Measurements from ENCODE around the gene DCAF8.
A peak's percentile ranks its signal among the peaks of the same experiment; 100 is the strongest.

Gene DCAF8

DNA sequence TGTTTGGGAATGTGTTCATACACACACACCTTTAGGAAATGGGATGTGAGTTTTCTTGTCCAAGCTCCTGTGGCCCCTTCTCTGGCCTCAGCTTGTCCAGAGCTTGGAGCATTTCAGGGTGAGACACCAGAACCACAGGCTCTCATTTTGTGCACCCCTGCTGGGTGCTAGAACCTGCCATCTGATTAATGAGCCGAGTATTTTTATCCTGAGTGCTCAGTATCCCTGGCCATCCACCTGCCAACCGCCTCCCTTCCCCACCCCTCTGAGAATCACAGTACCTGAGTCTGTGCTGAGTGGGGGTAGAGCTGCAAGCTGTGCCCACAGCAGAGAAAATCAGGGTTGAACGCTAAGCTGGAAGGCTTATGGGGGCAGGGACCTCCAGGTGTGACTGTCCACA lies 70.6 kb downstream of the DCAF8 start:
- no peak overlapping the region for H3K4me3 Mint-ChIP-seq
- H3K36me3 Mint-ChIP-seq (ENCODE audit: low read depth), result no peaks in the 10 kb centered on the region
- H3K9me3 Mint-ChIP-seq, result no peaks in the 10 kb centered on the region
- H3K27me3 Mint-ChIP-seq, result no peaks in the 10 kb centered on the region
- no peaks in the 10 kb centered on the region for H3K4me1 Mint-ChIP-seq (ENCODE audit: low read depth)
- no peak for DNase-seq
- no peak overlapping the region for H3K27ac Mint-ChIP-seq

DNA sequence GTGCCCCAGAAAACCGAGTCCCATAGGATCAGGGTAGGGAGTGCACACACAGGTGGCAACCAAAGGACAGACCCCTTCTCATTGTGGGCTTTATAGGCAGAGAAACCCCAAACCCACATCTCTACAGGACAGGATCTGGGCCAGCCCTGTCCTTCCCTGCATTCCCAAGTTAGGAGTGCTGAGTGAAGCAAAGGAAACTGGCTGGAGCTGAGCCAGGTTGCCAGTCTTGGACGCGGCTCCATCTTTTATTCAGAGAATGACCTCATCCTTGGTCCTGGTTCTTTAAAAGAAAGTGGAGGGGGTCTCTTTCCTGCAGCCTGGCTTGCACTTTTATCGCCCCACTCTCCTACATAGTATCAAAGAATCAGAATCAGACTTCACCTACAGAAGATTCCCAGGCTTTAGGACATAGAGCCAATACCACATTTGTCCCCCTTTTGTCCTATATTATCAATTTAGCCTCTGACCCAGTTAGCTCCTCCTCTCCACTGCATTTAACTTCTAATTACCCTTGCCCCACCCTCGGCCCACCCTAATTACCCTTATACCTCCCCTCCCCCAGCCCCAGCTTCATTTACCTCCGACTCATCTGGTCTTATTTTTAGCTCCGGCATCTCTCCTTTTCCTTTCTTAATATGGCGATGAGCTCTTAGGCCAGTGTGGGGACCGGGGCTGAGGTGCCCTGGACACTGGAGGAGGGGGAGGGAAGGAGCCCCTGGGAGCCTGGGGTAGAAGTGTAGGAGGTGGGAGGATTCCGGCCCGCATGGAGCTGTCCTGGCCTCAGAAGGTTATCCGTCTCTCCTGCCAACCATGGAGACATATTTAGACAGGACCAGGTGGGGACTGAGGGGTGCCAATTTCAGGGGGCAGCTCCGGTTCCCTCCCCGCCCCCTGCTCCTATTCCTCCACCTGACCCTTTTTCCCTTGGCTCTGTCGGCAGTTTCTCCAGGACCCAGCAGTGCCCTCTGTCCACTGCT lies 72.4 kb downstream of the DCAF8 start, which contains the start of gene CASQ1:
CASQ1 (plus strand) TSS at position 927 of the 977 bp plus-strand sequence. CDS start 177 bp downstream, outside the sequence.
- Mint-ChIP-seq H3K9me3 (no peaks in the 10 kb centered on the region), H3K36me3 (ENCODE audit: low read depth) (no peaks in the 10 kb centered on the region), H3K4me3 (no peak within 1 kb of the TSS), H3K27ac (no peak within 1 kb of the TSS), H3K4me1 (ENCODE audit: low read depth) (no peaks in the 10 kb centered on the region), H3K27me3 (peaks cover 5% of the 10 kb centered on the region)
- no peak for DNase-seq

DNA sequence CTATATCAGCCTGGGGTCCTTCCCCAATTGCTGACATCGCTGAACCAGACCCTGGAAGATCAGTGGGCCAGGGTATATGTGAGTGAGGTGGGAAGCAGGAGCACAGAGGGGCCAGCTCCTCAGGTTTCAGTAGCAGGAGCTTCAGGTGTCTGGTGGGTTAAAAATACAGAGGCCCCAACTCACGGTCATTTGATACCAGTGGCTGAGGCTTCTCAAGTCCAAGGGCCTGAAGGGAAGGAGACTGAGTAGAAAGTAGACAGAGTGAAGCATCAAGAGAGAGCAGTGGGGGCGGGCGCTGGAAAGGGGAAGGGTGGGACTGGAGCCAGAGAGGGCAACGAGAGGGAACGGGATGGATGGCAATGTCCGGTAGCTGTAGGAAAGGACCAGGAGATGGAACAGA lies 74.0 kb downstream of the DCAF8 start:
- no peak overlapping the region for H3K27ac Mint-ChIP-seq
- H3K4me3 Mint-ChIP-seq, result no peak overlapping the region
- H3K36me3 Mint-ChIP-seq (ENCODE audit: low read depth), result no peaks in the 10 kb centered on the region
- DNase-seq, result no peak
- H3K27me3 Mint-ChIP-seq, result peaks cover 5% of the 10 kb centered on the region
- H3K9me3 Mint-ChIP-seq, result no peaks in the 10 kb centered on the region
- no peaks in the 10 kb centered on the region for H3K4me1 Mint-ChIP-seq (ENCODE audit: low read depth)

DNA sequence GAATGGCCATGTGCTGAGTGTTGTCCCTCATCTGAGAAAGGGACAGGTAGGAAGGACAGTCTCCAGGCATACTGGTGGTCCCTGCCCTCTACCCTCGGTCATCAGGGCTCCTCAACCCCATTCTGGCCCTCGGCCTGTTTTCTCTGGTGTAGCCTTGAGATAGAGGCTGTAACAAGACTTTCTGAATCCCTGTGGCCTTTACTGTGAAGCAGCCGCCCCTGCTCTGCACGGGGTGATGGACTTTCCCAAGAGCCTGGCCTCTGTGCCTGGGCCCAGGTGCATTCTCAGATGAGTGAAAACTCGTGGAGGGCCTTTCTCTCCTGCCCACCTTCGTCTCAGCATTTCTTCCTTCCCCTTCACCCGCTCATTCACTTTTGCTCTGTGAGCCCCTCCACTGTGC lies 74.9 kb downstream of the DCAF8 start:
- no peak for DNase-seq
- Mint-ChIP-seq H3K4me1 (ENCODE audit: low read depth) (no peaks in the 10 kb centered on the region), H3K4me3 (no peak overlapping the region), H3K9me3 (no peaks in the 10 kb centered on the region), H3K27me3 (peaks cover 5% of the 10 kb centered on the region), H3K27ac (no peak overlapping the region), H3K36me3 (ENCODE audit: low read depth) (no peaks in the 10 kb centered on the region)

DNA sequence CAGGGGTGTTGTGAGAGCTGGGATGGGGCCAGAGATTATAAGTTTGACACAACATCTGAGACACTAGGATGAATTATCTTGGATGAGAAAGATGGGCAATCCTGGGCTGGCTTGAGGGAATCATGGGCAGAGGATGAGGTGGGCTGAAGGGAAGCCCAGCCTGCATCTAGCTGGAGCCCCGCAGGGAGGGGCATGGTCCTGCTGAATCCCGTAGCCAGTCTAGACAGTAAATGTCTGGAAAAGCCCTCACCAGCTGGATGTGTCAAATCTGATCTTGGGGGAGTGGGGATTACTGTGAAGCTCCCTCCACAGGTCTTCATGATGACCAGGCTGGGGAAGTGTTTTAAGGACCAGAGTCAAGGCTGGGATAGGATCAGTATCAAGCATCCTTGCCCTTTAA lies 75.6 kb downstream of the DCAF8 start:
- Mint-ChIP-seq H3K27me3 (peaks cover 9% of the 10 kb centered on the region), H3K9me3 (no peaks in the 10 kb centered on the region), H3K4me1 (ENCODE audit: low read depth) (no peaks in the 10 kb centered on the region), H3K36me3 (ENCODE audit: low read depth) (no peaks in the 10 kb centered on the region), H3K4me3 (no peak overlapping the region), H3K27ac (no peak overlapping the region)
- no peak for DNase-seq

DNA sequence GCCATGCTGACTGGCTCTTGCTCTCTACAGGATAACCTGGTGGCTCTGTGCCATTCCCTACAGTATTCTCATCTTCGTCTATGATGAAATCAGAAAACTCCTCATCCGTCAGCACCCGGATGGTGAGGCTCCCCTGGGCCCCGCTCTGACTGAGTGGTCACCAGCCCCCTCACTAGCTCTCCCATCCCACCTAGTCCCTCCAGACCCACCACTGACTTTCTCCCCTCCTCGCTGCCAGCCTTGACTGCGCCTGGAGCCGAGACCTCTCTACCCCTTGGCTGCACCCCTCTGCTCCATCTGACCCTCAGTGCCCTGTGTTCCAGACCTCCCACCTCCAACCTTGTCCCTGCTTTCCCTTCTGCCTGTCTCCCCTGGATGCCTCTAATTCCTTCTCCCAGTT lies 76.1 kb downstream of the DCAF8 start:
- no peak overlapping the region for H3K4me3 Mint-ChIP-seq
- no peaks in the 10 kb centered on the region for H3K4me1 Mint-ChIP-seq (ENCODE audit: low read depth)
- no peak overlapping the region for H3K27ac Mint-ChIP-seq
- DNase-seq, result no peak
- H3K9me3 Mint-ChIP-seq, result no peaks in the 10 kb centered on the region
- H3K27me3 Mint-ChIP-seq, result peaks cover 12% of the 10 kb centered on the region
- H3K36me3 Mint-ChIP-seq (ENCODE audit: low read depth), result no peaks in the 10 kb centered on the region

DNA sequence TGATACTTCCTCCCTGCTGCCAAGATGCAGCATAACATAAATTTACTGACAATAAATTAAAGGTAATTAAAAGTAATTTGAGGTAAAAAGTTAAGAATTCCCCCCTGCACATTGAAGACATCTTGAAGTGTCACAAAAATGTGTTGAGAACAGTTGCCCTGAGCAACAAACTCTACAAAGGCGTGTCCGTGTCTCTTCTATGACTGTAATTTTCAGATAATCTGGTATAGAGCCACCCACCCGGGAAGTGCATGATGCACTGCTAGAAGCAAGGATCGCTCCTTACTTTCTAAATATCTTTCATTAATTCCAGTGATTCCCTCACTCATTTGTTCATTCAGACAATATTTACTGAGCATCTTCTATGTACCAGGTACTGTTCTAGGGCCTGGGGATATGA lies 83.0 kb downstream of the DCAF8 start:
- Mint-ChIP-seq H3K4me3 (no peak overlapping the region), H3K36me3 (ENCODE audit: low read depth) (no peaks in the 10 kb centered on the region), H3K4me1 (ENCODE audit: low read depth) (no peaks in the 10 kb centered on the region), H3K9me3 (no peaks in the 10 kb centered on the region), H3K27me3 (peaks cover 11% of the 10 kb centered on the region), H3K27ac (no peak overlapping the region)
- no peak for DNase-seq

DNA sequence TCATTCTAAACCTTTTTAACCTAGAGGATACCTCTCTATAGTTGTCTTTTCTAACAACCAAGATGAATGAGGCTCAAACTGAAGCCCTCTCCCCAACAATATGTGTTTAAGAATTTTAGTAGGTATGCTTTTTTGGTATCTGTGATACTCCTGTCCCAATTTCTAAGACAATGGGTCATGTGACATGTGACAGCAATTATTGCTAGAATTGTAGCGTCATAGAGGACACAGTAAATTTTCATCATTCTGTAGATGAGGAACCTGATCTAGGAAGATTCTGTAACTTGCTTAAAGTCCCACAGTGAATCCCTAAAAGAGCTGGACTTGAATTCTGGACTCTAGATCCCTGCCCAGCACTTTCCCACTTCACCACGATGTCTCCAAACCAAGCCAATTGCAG lies 83.6 kb downstream of the DCAF8 start:
- Mint-ChIP-seq H3K36me3 (ENCODE audit: low read depth) (no peaks in the 10 kb centered on the region), H3K9me3 (no peaks in the 10 kb centered on the region), H3K4me3 (no peak overlapping the region), H3K27ac (no peak overlapping the region), H3K4me1 (ENCODE audit: low read depth) (no peaks in the 10 kb centered on the region), H3K27me3 (peaks cover 13% of the 10 kb centered on the region)
- DNase-seq, result no peak

DNA sequence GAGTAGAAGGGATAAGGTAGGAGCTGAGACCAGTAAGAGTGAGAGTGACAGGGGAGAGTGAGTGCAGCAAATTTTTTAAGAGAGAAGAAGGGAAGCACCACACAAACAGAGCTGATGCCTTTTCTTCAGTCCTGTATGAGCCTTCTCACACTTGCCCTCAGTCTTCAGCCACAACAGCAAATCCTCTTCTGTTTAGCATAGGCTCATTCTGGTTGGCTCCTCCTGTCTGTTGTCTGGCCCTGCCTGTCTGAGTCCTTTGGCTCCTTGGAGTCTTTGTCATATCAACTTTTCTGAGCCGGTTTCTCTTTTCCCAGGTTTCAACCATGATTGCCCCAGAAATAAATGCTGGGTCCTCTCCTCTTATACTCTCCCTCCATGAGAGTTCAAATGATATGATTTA lies 84.7 kb downstream of the DCAF8 start:
- Mint-ChIP-seq H3K9me3 (no peaks in the 10 kb centered on the region), H3K27me3 (peaks cover 23% of the 10 kb centered on the region), H3K4me3 (no peak overlapping the region), H3K27ac (no peak overlapping the region), H3K36me3 (ENCODE audit: low read depth) (no peaks in the 10 kb centered on the region), H3K4me1 (ENCODE audit: low read depth) (no peaks in the 10 kb centered on the region)
- DNase-seq, result no peak

DNA sequence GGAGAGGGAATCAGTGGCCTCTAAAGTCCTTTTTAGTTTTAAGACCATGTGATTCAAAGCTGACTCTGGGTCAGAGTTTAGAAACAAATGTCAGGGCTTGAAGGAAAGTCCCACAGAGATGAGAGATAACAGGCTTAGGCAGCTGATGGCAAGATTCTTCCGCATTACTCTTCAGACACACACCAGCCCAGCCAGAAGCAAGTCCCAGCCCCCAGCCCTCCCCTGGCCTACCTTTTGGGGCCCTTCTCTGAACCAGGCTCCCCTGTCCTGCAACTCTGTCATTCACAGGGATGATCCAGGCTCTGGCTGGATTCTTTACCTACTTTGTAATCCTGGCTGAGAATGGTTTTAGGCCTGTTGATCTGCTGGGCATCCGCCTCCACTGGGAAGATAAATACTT lies 85.1 kb downstream of the DCAF8 start:
- H3K27ac Mint-ChIP-seq, result no peak overlapping the region
- H3K36me3 Mint-ChIP-seq (ENCODE audit: low read depth), result no peaks in the 10 kb centered on the region
- H3K4me1 Mint-ChIP-seq (ENCODE audit: low read depth), result no peaks in the 10 kb centered on the region
- peaks cover 25% of the 10 kb centered on the region for H3K27me3 Mint-ChIP-seq
- no peaks in the 10 kb centered on the region for H3K9me3 Mint-ChIP-seq
- no peak overlapping the region for H3K4me3 Mint-ChIP-seq
- no peak for DNase-seq

DNA sequence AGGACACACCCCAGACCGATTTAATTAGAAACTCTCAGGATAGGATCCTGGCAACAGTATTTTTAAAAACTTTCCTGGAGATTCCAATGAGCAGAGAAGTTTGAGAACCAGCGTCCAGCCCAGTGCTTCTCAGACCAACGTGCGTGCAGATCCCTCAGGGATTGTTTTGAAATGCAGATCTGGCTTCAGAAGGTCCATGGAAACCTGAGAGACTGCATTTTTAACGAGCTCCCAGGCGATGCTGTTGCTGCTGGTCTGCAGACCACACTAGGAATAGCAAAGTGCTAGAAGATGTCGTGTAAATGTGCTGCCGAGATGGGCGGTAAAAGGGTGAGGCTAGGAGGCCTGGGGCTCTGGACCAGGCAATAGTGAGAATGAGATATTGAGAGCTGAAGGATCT lies 90.4 kb downstream of the DCAF8 start:
- H3K36me3 Mint-ChIP-seq (ENCODE audit: low read depth), result no peaks in the 10 kb centered on the region
- H3K9me3 Mint-ChIP-seq, result no peaks in the 10 kb centered on the region
- peaks cover 25% of the 10 kb centered on the region for H3K4me1 Mint-ChIP-seq (ENCODE audit: low read depth)
- no peak overlapping the region for H3K27ac Mint-ChIP-seq
- H3K27me3 Mint-ChIP-seq, result peaks cover 25% of the 10 kb centered on the region
- H3K4me3 Mint-ChIP-seq, result no peak overlapping the region
- DNase-seq, result no peak

DNA sequence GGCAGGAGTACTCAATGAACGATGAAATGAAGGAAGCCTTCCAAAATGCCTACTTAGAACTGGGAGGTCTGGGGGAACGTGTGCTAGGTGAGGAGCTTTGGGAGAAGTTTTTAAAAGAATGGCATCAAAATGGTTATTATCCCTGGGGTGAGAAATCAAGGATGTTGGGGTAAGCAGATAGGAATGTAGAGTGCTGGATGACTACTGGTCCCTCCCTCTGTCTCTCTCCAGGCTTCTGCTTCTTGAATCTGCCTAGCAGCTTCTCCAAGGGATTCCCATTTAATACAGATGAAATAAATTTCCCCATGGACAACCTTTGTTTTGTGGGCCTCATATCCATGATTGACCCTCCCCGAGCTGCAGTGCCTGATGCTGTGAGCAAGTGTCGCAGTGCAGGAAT lies 91.0 kb downstream of the DCAF8 start:
- no peak overlapping the region for H3K27ac Mint-ChIP-seq
- peaks cover 28% of the 10 kb centered on the region for H3K27me3 Mint-ChIP-seq

DNA sequence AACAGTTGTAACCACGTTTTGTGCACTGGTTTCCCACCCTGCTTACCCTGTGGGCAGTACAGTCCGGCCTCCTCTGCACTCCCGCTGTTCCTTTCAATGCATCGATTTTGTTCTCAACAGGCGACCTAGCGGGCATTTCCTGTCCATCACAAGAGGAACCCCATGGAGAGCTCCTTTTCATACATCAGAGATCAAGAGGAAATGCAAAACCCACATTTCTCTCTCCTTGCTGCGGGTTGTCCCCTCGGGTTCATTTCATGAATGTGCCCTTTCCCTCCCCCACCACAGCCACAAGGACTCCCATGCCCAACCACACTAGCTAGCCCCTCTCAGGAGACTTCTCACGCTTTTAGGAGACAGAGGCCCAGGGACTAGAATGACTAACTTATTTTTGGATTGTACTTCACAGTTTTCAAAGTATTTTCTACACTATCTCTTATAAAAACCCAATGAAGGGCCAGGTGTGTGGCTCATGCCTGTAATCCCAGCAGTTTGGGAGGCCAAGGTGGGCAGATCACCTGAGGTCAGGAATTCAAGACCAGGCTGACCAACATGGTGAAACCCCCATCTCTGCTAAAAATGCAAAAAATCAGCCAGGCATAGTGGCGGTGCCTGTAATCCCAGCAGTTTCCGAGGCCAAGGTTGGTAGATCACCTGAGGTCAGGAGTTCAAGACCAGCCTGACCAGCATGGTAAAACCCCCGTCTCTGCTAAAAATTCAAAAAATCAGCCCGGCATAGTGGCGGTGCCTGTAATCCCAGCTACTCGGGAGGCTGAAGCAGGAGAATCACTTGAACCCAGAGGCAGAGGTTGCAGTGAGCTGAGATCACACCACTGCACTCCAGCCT lies 92.6 kb downstream of the DCAF8 start:
- peaks cover 32% of the 10 kb centered on the region for H3K27me3 Mint-ChIP-seq
- H3K4me1 Mint-ChIP-seq (ENCODE audit: low read depth), result peaks cover 28% of the 10 kb centered on the region
- DNase-seq, result no peak
- no peaks in the 10 kb centered on the region for H3K9me3 Mint-ChIP-seq
- peak overlapping the region; percentile 32 for H3K27ac Mint-ChIP-seq
- no peak overlapping the region for H3K4me3 Mint-ChIP-seq
- no peaks in the 10 kb centered on the region for H3K36me3 Mint-ChIP-seq (ENCODE audit: low read depth)

More for the DNA sequence above, 91.0 kb downstream of the DCAF8 start:
- no peaks in the 10 kb centered on the region for H3K9me3 Mint-ChIP-seq
- no peak for DNase-seq
- H3K4me3 Mint-ChIP-seq, result no peak overlapping the region
- peaks cover 28% of the 10 kb centered on the region for H3K4me1 Mint-ChIP-seq (ENCODE audit: low read depth)
- H3K36me3 Mint-ChIP-seq (ENCODE audit: low read depth), result no peaks in the 10 kb centered on the region

DNA sequence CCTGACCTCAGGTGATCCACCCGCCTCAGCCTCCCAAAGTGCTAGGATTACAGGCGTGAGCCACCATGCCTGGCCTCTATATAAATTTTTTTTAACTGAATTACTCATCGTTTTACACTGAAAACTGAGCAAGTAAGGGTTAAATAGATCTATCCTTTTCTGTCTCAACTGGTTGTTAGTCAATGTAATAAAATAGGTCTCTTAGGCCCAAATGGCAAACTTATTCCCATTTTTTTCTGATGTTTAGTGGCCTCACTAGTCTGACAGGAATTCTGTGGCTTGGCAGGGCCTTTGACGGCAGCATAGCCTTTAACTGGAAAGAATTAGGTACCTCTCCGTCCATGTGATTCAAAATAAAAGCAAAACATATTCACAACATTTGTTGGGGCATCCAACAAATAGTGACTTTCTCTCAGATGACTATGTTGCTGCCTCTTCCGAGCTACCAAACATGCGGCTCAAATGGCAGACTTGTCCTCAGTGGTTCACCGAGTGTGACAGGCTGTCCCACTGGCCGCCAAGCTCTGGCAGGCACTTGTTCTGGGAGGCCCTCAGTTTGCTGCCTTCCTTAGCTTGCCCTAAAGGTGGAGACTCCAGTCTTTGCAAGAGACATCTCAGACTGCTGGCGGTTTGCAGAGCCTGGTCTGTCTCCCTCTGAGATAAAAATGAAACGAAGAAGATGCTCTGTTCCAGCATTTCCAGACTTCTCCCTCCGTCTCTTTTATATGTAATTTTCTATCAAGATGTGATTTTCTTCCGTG lies 93.6 kb downstream of the DCAF8 start:
- H3K4me3 Mint-ChIP-seq, result no peak overlapping the region
- H3K36me3 Mint-ChIP-seq (ENCODE audit: low read depth), result no peaks in the 10 kb centered on the region
- H3K4me1 Mint-ChIP-seq (ENCODE audit: low read depth), result peaks cover 28% of the 10 kb centered on the region
- peaks cover 26% of the 10 kb centered on the region for H3K27me3 Mint-ChIP-seq
- DNase-seq, result no peak
- no peak overlapping the region for H3K27ac Mint-ChIP-seq
- H3K9me3 Mint-ChIP-seq, result no peaks in the 10 kb centered on the region

All from activated T-cell treated with anti-CD3 and anti-CD28 coated beads, Interleukin-2, amount 50 U/mL, for 24 hours (primary cell).